GM23338 (cell line): Measurements from ENCODE around the gene CLIC3. TPM values are rescaled to one million over a fixed set of nuclear protein-coding genes. Genes with fewer than 3 reads are reported as not detected.

Experiments used
- ATAC-seq: fragments of 200-7000 bp; cut with Tn5 transposase; 3 replicates; pipeline ENCODE4 v1.9.1; 2020
- DNase-seq: peaks from one replicate; pipeline ENCODE4 v3.0.0-alpha.2; 2015; ENCODE audit warnings: low spot score
- H2AFZ ChIP-seq: fragments of 200-600 bp; sonication (generic); 2 replicates; pipeline ENCODE4 v1.8.0; 2016; ENCODE audit warnings: antibody characterized with exemption, mild to moderate bottlenecking, moderate library complexity
- H3F3A ChIP-seq: fragments of 200-600 bp; sonication (generic); replicated peaks from 2 replicates; pipeline ENCODE4 v1.8.0; 2017; ENCODE audit warnings: antibody characterized with exemption, mixed run types, low read depth
- H3K27ac ChIP-seq: fragments of 200-600 bp; sonication (generic); 2 replicates; pipeline ENCODE4 v1.6.1; 2016; ENCODE audit warnings: low read depth
- H3K27me3 ChIP-seq: fragments of 200-600 bp; sonication (generic); 2 replicates; pipeline ENCODE4 v1.8.0; 2016; ENCODE audit warnings: mild to moderate bottlenecking, mixed run types, moderate library complexity; ENCODE audit not compliant: insufficient read depth
- H3K36me3 ChIP-seq: fragments of 200-600 bp; sonication (generic); 2 replicates; pipeline ENCODE4 v1.8.0; 2016; ENCODE audit warnings: mild to moderate bottlenecking; ENCODE audit not compliant: insufficient read depth
- H3K4me1 ChIP-seq: fragments of 200-600 bp; sonication (generic); 2 replicates; pipeline ENCODE4 v1.8.0; 2016; ENCODE audit warnings: mild to moderate bottlenecking, moderate library complexity; ENCODE audit not compliant: insufficient read depth
- H3K4me2 ChIP-seq: fragments of 200-600 bp; sonication (generic); 2 replicates; pipeline ENCODE4 v1.7.1; 2017; ENCODE audit warnings: mixed run types
- H3K4me3 ChIP-seq: fragments of 200-600 bp; sonication (generic); 2 replicates; pipeline ENCODE4 v1.6.1; 2016; ENCODE audit warnings: mixed run types
- H3K79me2 ChIP-seq: fragments of 200-600 bp; sonication (generic); replicated peaks from 2 replicates; pipeline ENCODE4 v1.8.0; 2017; ENCODE audit warnings: mild to moderate bottlenecking; ENCODE audit not compliant: insufficient read depth
- H3K9me2 ChIP-seq: fragments of 200-600 bp; sonication (generic); 2 replicates; pipeline ENCODE4 v1.8.0; 2017; ENCODE audit not compliant: insufficient read depth
- H4K20me1 ChIP-seq: fragments of 200-600 bp; sonication (generic); replicated peaks from 2 replicates; pipeline ENCODE4 v1.8.0; 2017; ENCODE audit warnings: mild to moderate bottlenecking; ENCODE audit not compliant: insufficient read depth
- H3K27ac Mint-ChIP-seq: 2 replicates; pipeline ENCODE4 v1.8.0; 2020; ENCODE audit warnings: inconsistent platforms, mild to moderate bottlenecking, moderate library complexity, mixed read lengths
- H3K27me3 Mint-ChIP-seq: 3 replicates; pipeline ENCODE4 v1.8.0; 2022; ENCODE audit warnings: low read depth, mild to moderate bottlenecking, moderate library complexity, mixed read lengths, inconsistent platforms; ENCODE audit not compliant: insufficient read depth, poor library complexity
- H3K36me3 Mint-ChIP-seq: 3 replicates; pipeline ENCODE4 v1.8.0; 2021; ENCODE audit warnings: low read depth, mild to moderate bottlenecking, inconsistent platforms, moderate library complexity, mixed read lengths
- H3K4me1 Mint-ChIP-seq: 3 replicates; pipeline ENCODE4 v1.8.0; 2020; ENCODE audit warnings: mild to moderate bottlenecking, inconsistent platforms, mixed read lengths
- H3K4me3 Mint-ChIP-seq: 3 replicates; pipeline ENCODE4 v1.8.0; 2021; ENCODE audit warnings: moderate library complexity, mild to moderate bottlenecking, inconsistent platforms, mixed read lengths
- H3K9me3 Mint-ChIP-seq: 3 replicates; pipeline ENCODE4 v1.8.0; 2020; ENCODE audit warnings: moderate library complexity, mild to moderate bottlenecking, inconsistent platforms, mixed read lengths
- ETS1 ChIP-seq: IDR thresholded peaks from 2 replicates; pipeline ENCODE4 v1.6.1; 2016; ENCODE audit warnings: antibody characterized with exemption
- EZH2 ChIP-seq: fragments of 200-600 bp; sonication (generic); IDR thresholded peaks from one replicate; pipeline ENCODE4 v1.8.0; 2017; ENCODE audit warnings: antibody characterized with exemption, mild to moderate bottlenecking, low read depth; ENCODE audit not compliant: unreplicated experiment
- JUNB ChIP-seq: IDR thresholded peaks from one replicate; pipeline ENCODE4 v1.6.1; 2016; ENCODE audit warnings: antibody characterized with exemption; ENCODE audit not compliant: unreplicated experiment
- REST ChIP-seq: IDR thresholded peaks from one replicate; pipeline ENCODE4 v1.6.1; 2018; ENCODE audit warnings: antibody characterized with exemption; ENCODE audit not compliant: unreplicated experiment
- STAT1 ChIP-seq: IDR thresholded peaks from one replicate; pipeline ENCODE4 v1.6.1; 2016; ENCODE audit warnings: antibody characterized with exemption; ENCODE audit not compliant: unreplicated experiment
- ZNF114 ChIP-seq: fragments of 250-450 bp; sonication (Bioruptor Pico); IDR thresholded peaks from 2 replicates; pipeline ENCODE4 v1.5.0; 2020; ENCODE audit warnings: mild to moderate bottlenecking, moderate library complexity
- ZNF331 ChIP-seq: fragments of 250-450 bp; sonication (Bioruptor Pico); IDR thresholded peaks from 2 replicates; pipeline ENCODE4 v1.5.0; 2020; ENCODE audit warnings: low read depth, mild to moderate bottlenecking, moderate library complexity
- polyA plus RNA-seq: library from polyadenylated mRNA; unstranded; fragments of >200 nt; fragmentation: Nextera tagmentation; extraction: Ambion mirVana; gene quantifications from 2 replicates; pipeline ENCODE4 v1.2.1, GENCODE V29; 2016
- total RNA-seq: library from RNA; depleted of rRNA; stranded (reverse); fragments of >200 nt; shearing (Covaris generic); gene quantifications from 2 replicates; pipeline ENCODE4 v1.2.3, GENCODE V29; 2014
- TF ChIP-seq, protein P1 (sequence below): fragments of 250-450 bp; sonication (Bioruptor Pico); IDR thresholded peaks from 2 replicates; pipeline ENCODE4 v1.5.0; 2020; ENCODE audit warnings: mild to moderate bottlenecking, moderate library complexity

CLIC3 gene
- total and polyA plus RNA-seq, 2 experiments from 2014 or later = 0.53 to 0.56 TPM

GRCh38 chr9:137017071-137017470 is 20.7 kb upstream of the CLIC3 start:
- Histone ChIP-seq H3K4me3 (no peak overlapping the region), H3K79me2 (no peaks in the 10 kb centered on the region), H3K27ac (no peak overlapping the region), H4K20me1 (no peaks in the 10 kb centered on the region), H3K9me2 (no peaks in the 10 kb centered on the region), H3K4me1 (no peaks in the 10 kb centered on the region), H2AFZ (no peak overlapping the region), H3K27me3 (no peaks in the 10 kb centered on the region), H3K4me2 (no peak overlapping the region), H3F3A (no peaks in the 10 kb centered on the region), H3K36me3 (no peaks in the 10 kb centered on the region)
- no peak for TF ChIP-seq JUNB
- H3K9me3 Mint-ChIP-seq = no peaks in the 10 kb centered on the region
- H3K4me3 Mint-ChIP-seq = no peak overlapping the region
- ATAC-seq (no peak), DNase-seq (no peak)
- peaks cover 2% of the 10 kb centered on the region; the same call in 1 of the 3 replicates for H3K36me3 Mint-ChIP-seq
- no peaks in the 10 kb centered on the region; the same call in 2 of the 3 replicates for H3K4me1 Mint-ChIP-seq
- peaks cover 6% of the 10 kb centered on the region for H3K27me3 Mint-ChIP-seq
- H3K27ac Mint-ChIP-seq = no peak overlapping the region

- no peaks in the 10 kb centered on the region for H3K36me3 ChIP-seq
- no peak overlapping the region for H3K27ac ChIP-seq
- H3K9me2 ChIP-seq = no peaks in the 10 kb centered on the region
- H3F3A ChIP-seq = no peaks in the 10 kb centered on the region
- H3K27me3 Mint-ChIP-seq = peaks cover 4% of the 10 kb centered on the region
- peaks cover 2% of the 10 kb centered on the region; the same call in 1 of the 3 replicates for H3K36me3 Mint-ChIP-seq
- no peak overlapping the region for H3K27ac Mint-ChIP-seq
- no peaks in the 10 kb centered on the region for H3K9me3 Mint-ChIP-seq
- no peaks in the 10 kb centered on the region for H3K79me2 ChIP-seq
- H2AFZ ChIP-seq = no peak overlapping the region
- no peak overlapping the region for H3K4me3 ChIP-seq
- H3K4me2 ChIP-seq = no peak overlapping the region
- H3K4me1 Mint-ChIP-seq = no peaks in the 10 kb centered on the region
- no peak overlapping the region for H3K4me3 Mint-ChIP-seq
- no peak for TF ChIP-seq ETS1
- no peak for TF ChIP-seq REST
- TF ChIP-seq JUNB = no peak
- TF ChIP-seq, protein P1, sequence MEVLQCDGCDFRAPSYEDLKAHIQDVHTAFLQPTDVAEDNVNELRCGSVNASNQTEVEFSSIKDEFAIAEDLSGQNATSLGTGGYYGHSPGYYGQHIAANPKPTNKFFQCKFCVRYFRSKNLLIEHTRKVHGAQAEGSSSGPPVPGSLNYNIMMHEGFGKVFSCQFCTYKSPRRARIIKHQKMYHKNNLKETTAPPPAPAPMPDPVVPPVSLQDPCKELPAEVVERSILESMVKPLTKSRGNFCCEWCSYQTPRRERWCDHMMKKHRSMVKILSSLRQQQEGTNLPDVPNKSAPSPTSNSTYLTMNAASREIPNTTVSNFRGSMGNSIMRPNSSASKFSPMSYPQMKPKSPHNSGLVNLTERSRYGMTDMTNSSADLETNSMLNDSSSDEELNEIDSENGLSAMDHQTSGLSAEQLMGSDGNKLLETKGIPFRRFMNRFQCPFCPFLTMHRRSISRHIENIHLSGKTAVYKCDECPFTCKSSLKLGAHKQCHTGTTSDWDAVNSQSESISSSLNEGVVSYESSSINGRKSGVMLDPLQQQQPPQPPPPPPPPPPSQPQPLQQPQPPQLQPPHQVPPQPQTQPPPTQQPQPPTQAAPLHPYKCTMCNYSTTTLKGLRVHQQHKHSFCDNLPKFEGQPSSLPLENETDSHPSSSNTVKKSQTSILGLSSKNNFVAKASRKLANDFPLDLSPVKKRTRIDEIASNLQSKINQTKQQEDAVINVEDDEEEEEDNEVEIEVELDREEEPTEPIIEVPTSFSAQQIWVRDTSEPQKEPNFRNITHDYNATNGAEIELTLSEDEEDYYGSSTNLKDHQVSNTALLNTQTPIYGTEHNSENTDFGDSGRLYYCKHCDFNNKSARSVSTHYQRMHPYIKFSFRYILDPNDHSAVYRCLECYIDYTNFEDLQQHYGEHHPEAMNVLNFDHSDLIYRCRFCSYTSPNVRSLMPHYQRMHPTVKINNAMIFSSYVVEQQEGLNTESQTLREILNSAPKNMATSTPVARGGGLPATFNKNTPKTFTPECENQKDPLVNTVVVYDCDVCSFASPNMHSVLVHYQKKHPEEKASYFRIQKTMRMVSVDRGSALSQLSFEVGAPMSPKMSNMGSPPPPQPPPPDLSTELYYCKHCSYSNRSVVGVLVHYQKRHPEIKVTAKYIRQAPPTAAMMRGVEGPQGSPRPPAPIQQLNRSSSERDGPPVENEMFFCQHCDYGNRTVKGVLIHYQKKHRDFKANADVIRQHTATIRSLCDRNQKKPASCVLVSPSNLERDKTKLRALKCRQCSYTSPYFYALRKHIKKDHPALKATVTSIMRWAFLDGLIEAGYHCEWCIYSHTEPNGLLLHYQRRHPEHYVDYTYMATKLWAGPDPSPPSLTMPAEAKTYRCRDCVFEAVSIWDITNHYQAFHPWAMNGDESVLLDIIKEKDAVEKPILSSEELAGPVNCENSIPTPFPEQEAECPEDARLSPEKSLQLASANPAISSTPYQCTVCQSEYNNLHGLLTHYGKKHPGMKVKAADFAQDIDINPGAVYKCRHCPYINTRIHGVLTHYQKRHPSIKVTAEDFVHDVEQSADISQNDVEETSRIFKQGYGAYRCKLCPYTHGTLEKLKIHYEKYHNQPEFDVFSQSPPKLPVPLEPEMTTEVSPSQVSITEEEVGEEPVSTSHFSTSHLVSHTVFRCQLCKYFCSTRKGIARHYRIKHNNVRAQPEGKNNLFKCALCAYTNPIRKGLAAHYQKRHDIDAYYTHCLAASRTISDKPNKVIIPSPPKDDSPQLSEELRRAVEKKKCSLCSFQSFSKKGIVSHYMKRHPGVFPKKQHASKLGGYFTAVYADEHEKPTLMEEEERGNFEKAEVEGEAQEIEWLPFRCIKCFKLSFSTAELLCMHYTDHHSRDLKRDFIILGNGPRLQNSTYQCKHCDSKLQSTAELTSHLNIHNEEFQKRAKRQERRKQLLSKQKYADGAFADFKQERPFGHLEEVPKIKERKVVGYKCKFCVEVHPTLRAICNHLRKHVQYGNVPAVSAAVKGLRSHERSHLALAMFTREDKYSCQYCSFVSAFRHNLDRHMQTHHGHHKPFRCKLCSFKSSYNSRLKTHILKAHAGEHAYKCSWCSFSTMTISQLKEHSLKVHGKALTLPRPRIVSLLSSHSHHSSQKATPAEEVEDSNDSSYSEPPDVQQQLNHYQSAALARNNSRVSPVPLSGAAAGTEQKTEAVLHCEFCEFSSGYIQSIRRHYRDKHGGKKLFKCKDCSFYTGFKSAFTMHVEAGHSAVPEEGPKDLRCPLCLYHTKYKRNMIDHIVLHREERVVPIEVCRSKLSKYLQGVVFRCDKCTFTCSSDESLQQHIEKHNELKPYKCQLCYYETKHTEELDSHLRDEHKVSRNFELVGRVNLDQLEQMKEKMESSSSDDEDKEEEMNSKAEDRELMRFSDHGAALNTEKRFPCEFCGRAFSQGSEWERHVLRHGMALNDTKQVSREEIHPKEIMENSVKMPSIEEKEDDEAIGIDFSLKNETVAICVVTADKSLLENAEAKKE (CRISPR knock-in tag) = no peak
- no peak for TF ChIP-seq ZNF114 (CRISPR knock-in tag)
- no peak for TF ChIP-seq STAT1
- TF ChIP-seq EZH2 = no peak
- TF ChIP-seq ZNF331 (CRISPR knock-in tag) = no peak
- no peaks in the 10 kb centered on the region for H4K20me1 ChIP-seq
- no peak for DNase-seq
- ATAC-seq = no peak
- H3K4me1 ChIP-seq = no peaks in the 10 kb centered on the region
- no peaks in the 10 kb centered on the region for H3K27me3 ChIP-seq
Observed at GRCh38 chr9:137016436-137016835, 20.1 kb upstream of the CLIC3 start.
